Measurements from ENCODE around the gene FADS3. TPM values are rescaled to one million over a fixed set of nuclear protein-coding genes. Genes with fewer than 3 reads are reported as not detected.

Gene FADS3
- polyA plus RNA-seq, 4 donors, result 5.3 to 17.9 (median 6.0) TPM

DNA sequence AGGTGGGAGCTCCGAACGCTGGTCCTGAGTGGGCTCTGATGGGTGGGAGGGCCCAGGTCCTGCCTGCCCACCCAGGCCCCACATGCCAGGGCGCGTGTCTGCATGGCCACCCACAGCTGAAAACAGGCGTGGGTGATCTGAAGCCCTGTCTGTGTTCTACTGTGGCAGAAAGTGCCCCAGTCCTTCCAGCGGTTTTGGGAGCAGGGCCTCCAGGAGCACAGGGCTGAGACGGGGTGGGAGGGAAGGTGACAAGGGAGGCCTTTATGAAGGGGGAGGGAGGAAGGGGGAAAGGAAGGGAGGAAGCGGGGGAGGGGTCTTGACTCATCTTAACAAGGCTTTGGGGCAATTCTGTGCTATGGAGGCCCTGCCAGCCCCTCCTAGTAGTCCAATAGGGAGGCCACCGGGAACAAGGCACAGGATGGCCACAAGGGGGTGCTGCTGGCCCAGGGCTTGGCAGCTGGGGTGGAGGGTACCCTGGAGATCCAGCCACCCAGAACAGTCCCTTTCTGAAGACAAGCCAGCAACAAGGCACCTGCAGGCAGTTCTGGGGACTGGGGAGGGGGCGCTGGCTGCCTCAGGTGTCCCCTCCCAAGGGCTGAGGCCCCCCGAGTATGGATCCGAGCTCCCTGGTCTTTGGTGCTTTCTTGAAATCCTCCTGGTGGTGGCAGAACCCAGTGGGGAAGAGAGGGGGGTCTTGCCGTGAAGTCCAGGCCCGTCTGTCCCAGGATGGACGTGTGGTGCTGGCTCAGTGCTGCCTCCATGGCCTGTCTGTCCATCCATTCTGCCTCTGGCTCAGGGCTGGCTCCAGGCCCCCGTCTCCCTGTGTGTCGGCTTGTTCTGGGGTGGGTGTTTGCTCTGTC, 6.3 kb upstream of the FADS3 start:
- DNase-seq (peak; percentile 71 to 73), FAIRE-seq (no peak)
- Histone ChIP-seq H3K4me3 (ENCODE audit: low read depth in 1 of 3, low read length in 3 of 3) (no peak overlapping the region), H3K9me3 (ENCODE audit: control insufficient read depth in 2 of 2, insufficient read depth in 1 of 2, low read depth in 1 of 2, low read length in 1 of 2) (no peaks in the 10 kb centered on the region), H3K36me3 (ENCODE audit: control insufficient read depth in 3 of 3, insufficient read depth in 2 of 3, low read depth in 1 of 3, low read length in 3 of 3) (peaks cover 0 to 62% (median 0%) of the 10 kb centered on the region in 3 donors), H3K4me1 (ENCODE audit: control insufficient read depth in 3 of 3, insufficient read depth in 2 of 3, low read depth in 1 of 3, low read length in 2 of 3) (peaks cover 0 to 10% (median 0%) of the 10 kb centered on the region in 3 donors), H3K27me3 (ENCODE audit: control insufficient read depth in 3 of 3, insufficient read depth in 3 of 3, low read length in 3 of 3) (no peaks in the 10 kb centered on the region), H3K27ac (ENCODE audit: low read depth in 1 of 3, low read length in 2 of 3) (no peak overlapping the region)
- WGBS, 3 donors, result 60 to 71% (median 65%) methylated on average over 16 to 17 of the region's 17 CpGs

DNA sequence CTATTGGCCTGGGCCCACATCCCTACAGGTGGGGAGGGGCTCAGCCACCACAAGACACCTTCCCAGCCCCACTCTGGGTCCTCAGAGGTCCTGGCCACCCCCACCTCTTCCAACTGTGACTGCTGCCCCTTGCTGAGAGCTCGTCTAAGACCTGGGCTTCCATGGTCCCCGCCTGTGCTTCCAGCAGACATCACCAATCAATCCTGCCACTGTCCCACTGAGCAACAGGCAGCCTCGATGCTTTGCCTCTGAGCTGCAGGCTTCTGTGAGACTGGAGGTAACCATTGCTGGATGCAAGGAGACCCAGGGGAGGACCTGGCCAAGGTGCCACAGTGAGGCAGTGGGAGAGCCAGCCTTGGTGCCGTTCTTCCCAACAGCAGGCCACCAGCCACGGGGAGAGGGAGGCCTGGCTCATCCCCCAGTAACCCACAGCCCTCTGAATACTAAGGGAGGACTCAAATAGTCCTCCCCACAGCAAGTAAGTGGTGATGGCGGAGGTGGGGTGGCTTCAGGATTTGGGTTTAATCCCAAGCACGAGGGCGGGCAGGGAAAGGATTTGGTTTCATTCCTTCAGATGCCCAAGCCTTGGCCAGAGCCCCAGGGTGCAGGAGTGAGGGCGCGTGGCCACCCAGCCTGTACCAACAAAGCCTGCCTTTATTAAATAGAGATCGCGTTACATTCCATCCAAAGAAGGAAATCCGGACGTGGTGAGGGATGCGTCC, 5.5 kb upstream of the FADS3 start:
- DNase-seq (no peak), FAIRE-seq (no peak)
- Histone ChIP-seq H3K4me1 (ENCODE audit: control insufficient read depth in 3 of 3, insufficient read depth in 2 of 3, low read depth in 1 of 3, low read length in 2 of 3) (peaks cover 0 to 10% (median 0%) of the 10 kb centered on the region in 3 donors), H3K4me3 (ENCODE audit: low read depth in 1 of 3, low read length in 3 of 3) (no peak overlapping the region), H3K27me3 (ENCODE audit: control insufficient read depth in 3 of 3, insufficient read depth in 3 of 3, low read length in 3 of 3) (no peaks in the 10 kb centered on the region), H3K27ac (ENCODE audit: low read depth in 1 of 3, low read length in 2 of 3) (no peak overlapping the region), H3K36me3 (ENCODE audit: control insufficient read depth in 3 of 3, insufficient read depth in 2 of 3, low read depth in 1 of 3, low read length in 3 of 3) (peaks cover 0 to 57% (median 0%) of the 10 kb centered on the region in 3 donors), H3K9me3 (ENCODE audit: control insufficient read depth in 2 of 2, insufficient read depth in 1 of 2, low read depth in 1 of 2, low read length in 1 of 2) (no peaks in the 10 kb centered on the region)
- 84 to 88% (median 87%) methylated on average over 15 of the region's 15 CpGs for WGBS, 3 donors

- H3K36me3 ChIP-seq (ENCODE audit: control insufficient read depth in 3 of 3, insufficient read depth in 2 of 3, low read depth in 1 of 3, low read length in 3 of 3), result peaks cover 0 to 47% (median 0%) of the 10 kb centered on the region in 3 donors
- H3K4me1 ChIP-seq (ENCODE audit: control insufficient read depth in 3 of 3, insufficient read depth in 2 of 3, low read depth in 1 of 3, low read length in 2 of 3), result peaks cover 0 to 14% (median 0%) of the 10 kb centered on the region in 3 donors
- no peak overlapping the region for H3K4me3 ChIP-seq (ENCODE audit: low read depth in 1 of 3, low read length in 3 of 3)
- no peak overlapping the region for H3K27ac ChIP-seq (ENCODE audit: low read depth in 1 of 3, low read length in 2 of 3)
- DNase-seq, result no peak
- H3K9me3 ChIP-seq (ENCODE audit: control insufficient read depth in 2 of 2, insufficient read depth in 1 of 2, low read depth in 1 of 2, low read length in 1 of 2), result no peaks in the 10 kb centered on the region
- FAIRE-seq, result no peak
- 57 to 69% (median 68%) methylated on average over 4 of the region's 4 CpGs for WGBS, 3 donors
- no peaks in the 10 kb centered on the region for H3K27me3 ChIP-seq (ENCODE audit: control insufficient read depth in 3 of 3, insufficient read depth in 3 of 3, low read length in 3 of 3)
Measured at GRCh38 chr11:61895718-61896059, 4.3 kb upstream of the FADS3 start.

GRCh38 chr11:61895046-61895717, 3.8 kb upstream of the FADS3 start:
- DNase-seq, result no peak
- 79 to 84% (median 82%) methylated on average over 14 to 17 of the region's 17 CpGs for WGBS, 3 donors
- FAIRE-seq, result no peak
- Histone ChIP-seq H3K27ac (ENCODE audit: low read depth in 1 of 3, low read length in 2 of 3) (no peak overlapping the region), H3K27me3 (ENCODE audit: control insufficient read depth in 3 of 3, insufficient read depth in 3 of 3, low read length in 3 of 3) (no peaks in the 10 kb centered on the region), H3K9me3 (ENCODE audit: control insufficient read depth in 2 of 2, insufficient read depth in 1 of 2, low read depth in 1 of 2, low read length in 1 of 2) (no peaks in the 10 kb centered on the region), H3K36me3 (ENCODE audit: control insufficient read depth in 3 of 3, insufficient read depth in 2 of 3, low read depth in 1 of 3, low read length in 3 of 3) (peaks cover 0 to 42% (median 0%) of the 10 kb centered on the region in 3 donors), H3K4me1 (ENCODE audit: control insufficient read depth in 3 of 3, insufficient read depth in 2 of 3, low read depth in 1 of 3, low read length in 2 of 3) (peaks cover 0 to 18% (median 0%) of the 10 kb centered on the region in 3 donors), H3K4me3 (ENCODE audit: low read depth in 1 of 3, low read length in 3 of 3) (no peak overlapping the region)

GRCh38 chr11:61893981-61894380, 2.6 kb upstream of the FADS3 start:
- Histone ChIP-seq H3K27ac (ENCODE audit: low read depth in 1 of 3, low read length in 2 of 3) (peak overlapping the region in 1 of 3 donors; percentile 10), H3K4me1 (ENCODE audit: control insufficient read depth in 3 of 3, insufficient read depth in 2 of 3, low read depth in 1 of 3, low read length in 2 of 3) (peaks cover 0 to 14% (median 0%) of the 10 kb centered on the region in 3 donors), H3K9me3 (ENCODE audit: control insufficient read depth in 2 of 2, insufficient read depth in 1 of 2, low read depth in 1 of 2, low read length in 1 of 2) (no peaks in the 10 kb centered on the region), H3K4me3 (ENCODE audit: low read depth in 1 of 3, low read length in 3 of 3) (no peak overlapping the region), H3K36me3 (ENCODE audit: control insufficient read depth in 3 of 3, insufficient read depth in 2 of 3, low read depth in 1 of 3, low read length in 3 of 3) (peaks cover 0 to 30% (median 0%) of the 10 kb centered on the region in 3 donors), H3K27me3 (ENCODE audit: control insufficient read depth in 3 of 3, insufficient read depth in 3 of 3, low read length in 3 of 3) (no peaks in the 10 kb centered on the region)
- FAIRE-seq (no peak), DNase-seq (no peak)
- 55 to 63% (median 61%) methylated on average over 5 of the region's 5 CpGs for WGBS, 3 donors

GRCh38 chr11:61892085-61892370, 683 bp upstream of the FADS3 start:
- no peak for FAIRE-seq
- WGBS, 3 donors, result 5 to 16% (median 8%) methylated on average over 9 to 12 of the region's 12 CpGs

GRCh38 chr11:61890529-61891330, 615 bp downstream of the FADS3 start:
- Histone ChIP-seq H3K36me3 (ENCODE audit: control insufficient read depth in 3 of 3, insufficient read depth in 2 of 3, low read depth in 1 of 3, low read length in 3 of 3) (peaks cover 0 to 4% (median 0%) of the 10 kb centered on the region in 3 donors), H3K27ac (ENCODE audit: low read depth in 1 of 3, low read length in 2 of 3) (peak overlapping the region in 2 of 3 donors; percentile 45 to 80), H3K27me3 (ENCODE audit: control insufficient read depth in 3 of 3, insufficient read depth in 3 of 3, low read length in 3 of 3) (no peaks in the 10 kb centered on the region), H3K9me3 (ENCODE audit: control insufficient read depth in 2 of 2, insufficient read depth in 1 of 2, low read depth in 1 of 2, low read length in 1 of 2) (peaks cover 0 to 7% of the 10 kb centered on the region in 2 donors), H3K4me1 (ENCODE audit: control insufficient read depth in 3 of 3, insufficient read depth in 2 of 3, low read depth in 1 of 3, low read length in 2 of 3) (peaks cover 0 to 8% (median 0%) of the 10 kb centered on the region in 3 donors), H3K4me3 (ENCODE audit: low read depth in 1 of 3, low read length in 3 of 3) (peak overlapping the region; percentile 28 to 75 (median 63))
- peak; percentile 14 to 31 for DNase-seq
- WGBS, 3 donors, result 0 to 2% (median 2%) methylated on average over 26 to 38 of the region's 38 CpGs
- no peak for FAIRE-seq

More at GRCh38 chr11:61892085-61892370, 683 bp upstream of the FADS3 start:
- Histone ChIP-seq H3K4me3 (ENCODE audit: low read depth in 1 of 3, low read length in 3 of 3) (peak overlapping the region in 2 of 3 donors; percentile 57 to 75), H3K9me3 (ENCODE audit: control insufficient read depth in 2 of 2, insufficient read depth in 1 of 2, low read depth in 1 of 2, low read length in 1 of 2) (no peaks in the 10 kb centered on the region), H3K27ac (ENCODE audit: low read depth in 1 of 3, low read length in 2 of 3) (no peak overlapping the region), H3K27me3 (ENCODE audit: control insufficient read depth in 3 of 3, insufficient read depth in 3 of 3, low read length in 3 of 3) (no peaks in the 10 kb centered on the region), H3K4me1 (ENCODE audit: control insufficient read depth in 3 of 3, insufficient read depth in 2 of 3, low read depth in 1 of 3, low read length in 2 of 3) (peaks cover 0 to 8% (median 0%) of the 10 kb centered on the region in 3 donors), H3K36me3 (ENCODE audit: control insufficient read depth in 3 of 3, insufficient read depth in 2 of 3, low read depth in 1 of 3, low read length in 3 of 3) (peaks cover 0 to 15% (median 0%) of the 10 kb centered on the region in 3 donors)
- DNase-seq, result no peak
